ENCODE measurements around the gene DHX35. TPM values are rescaled to one million over a fixed set of nuclear protein-coding genes. Genes with fewer than 3 reads are reported as not detected.
"Not testable (repeated sequence)": the region's sequence is repeated elsewhere in the genome, so short reads cannot be mapped to it uniquely, and the experiment has no call there.

Gene DHX35
- total RNA-seq, 1 donor from 2014 or later = 6.1 TPM

GRCh38 chr20:38951611-38952010 is 10.5 kb upstream of the DHX35 start:
- no peak overlapping the region for H3K4me3 ChIP-seq (ENCODE audit: low read depth, low read length)
- no peak for DNase-seq (ENCODE audit: low read depth)
- TF ChIP-seq CTCF (conservative IDR thresholded peaks at IDR 0.05; ENCODE audit: low read depth, low read length) = no peak

GRCh38 chr20:38952153-38952552 is 10.0 kb upstream of the DHX35 start:
- TF ChIP-seq CTCF (conservative IDR thresholded peaks at IDR 0.05; ENCODE audit: low read depth, low read length) = no peak
- no peak for DNase-seq (ENCODE audit: low read depth)
- H3K4me3 ChIP-seq (ENCODE audit: low read depth, low read length) = no peak overlapping the region

- no peak for TF ChIP-seq CTCF (conservative IDR thresholded peaks at IDR 0.05; ENCODE audit: low read depth, low read length)
- H3K4me3 ChIP-seq (ENCODE audit: low read depth, low read length) = no peak overlapping the region
- DNase-seq (ENCODE audit: low read depth) = no peak
Measured at GRCh38 chr20:38953630-38954340, 8.4 kb upstream of the DHX35 start.

- no peak for TF ChIP-seq CTCF (conservative IDR thresholded peaks at IDR 0.05; ENCODE audit: low read depth, low read length)
- no peak for DNase-seq (ENCODE audit: low read depth)
- H3K4me3 ChIP-seq (ENCODE audit: low read depth, low read length) = no peak overlapping the region
Measured at GRCh38 chr20:38957235-38957876, 4.8 kb upstream of the DHX35 start.

- no peak for DNase-seq (ENCODE audit: low read depth)
- H3K4me3 ChIP-seq (ENCODE audit: low read depth, low read length) = no peak overlapping the region
- TF ChIP-seq CTCF (conservative IDR thresholded peaks at IDR 0.05; ENCODE audit: low read depth, low read length) = no peak
Measured at GRCh38 chr20:38957915-38958485, 4.1 kb upstream of the DHX35 start.

GRCh38 chr20:38960187-38960687 is 1.9 kb upstream of the DHX35 start:
- H3K4me3 ChIP-seq (ENCODE audit: low read depth, low read length) = not testable (repeated sequence)

GRCh38 chr20:38961530-38962043 is 557 bp upstream of the DHX35 start:
- H3K4me3 ChIP-seq (ENCODE audit: low read depth, low read length) = peak overlapping the region; percentile 99
- TF ChIP-seq CTCF (conservative IDR thresholded peaks at IDR 0.05; ENCODE audit: low read depth, low read length) = no peak
- no peak for DNase-seq (ENCODE audit: low read depth)

More at GRCh38 chr20:38960187-38960687, 1.9 kb upstream of the DHX35 start:
- not testable (repeated sequence) for DNase-seq (ENCODE audit: low read depth)
